Mesendoderm (in vitro differentiated cells): Measurements from ENCODE around the gene CNNM2.

Source experiments
- DNase-seq: peaks from one replicate; pipeline ENCODE4 v3.0.0; 2013
- H2AK5ac ChIP-seq: 2 replicates; pipeline ENCODE4 v1.6.1; 2013; ENCODE audit warnings: low read length, inconsistent platforms
- H2BK120ac ChIP-seq: 2 replicates; pipeline ENCODE4 v1.6.1; 2013; ENCODE audit warnings: low read depth, mild to moderate bottlenecking, low read length, moderate library complexity, mixed read lengths
- H2BK15ac ChIP-seq: replicated peaks from 2 replicates; pipeline ENCODE4 v1.6.1; 2013; ENCODE audit warnings: low read depth, mild to moderate bottlenecking, moderate library complexity
- H2BK5ac ChIP-seq: 2 replicates; pipeline ENCODE4 v1.6.1; 2013; ENCODE audit warnings: low read length, inconsistent platforms
- H3K18ac ChIP-seq: 2 replicates; pipeline ENCODE4 v1.6.1; 2013; ENCODE audit warnings: mild to moderate bottlenecking, low read length, mixed read lengths
- H3K23ac ChIP-seq: one replicate; pipeline ENCODE4 v1.6.1; 2013; ENCODE audit warnings: low read length
- H3K27ac ChIP-seq: 2 replicates; pipeline ENCODE4 v1.5.1; 2013; ENCODE audit warnings: low read depth, mild to moderate bottlenecking, inconsistent platforms, low read length, moderate library complexity
- H3K27me3 ChIP-seq: 2 replicates; pipeline ENCODE4 v1.6.1; 2013; ENCODE audit warnings: low read length, control low read depth, mild to moderate bottlenecking, inconsistent platforms; ENCODE audit not compliant: insufficient read depth, poor library complexity
- H3K36me3 ChIP-seq: 2 replicates; pipeline ENCODE4 v1.6.1; 2013; ENCODE audit warnings: low read length, inconsistent platforms; ENCODE audit not compliant: control insufficient read depth, insufficient read depth
- H3K4ac ChIP-seq: one replicate; pipeline ENCODE4 v1.6.1; 2013; ENCODE audit warnings: low read depth, mild to moderate bottlenecking, low read length, moderate library complexity
- H3K4me1 ChIP-seq: 2 replicates; pipeline ENCODE4 v1.6.1; 2013; ENCODE audit warnings: low read depth, low read length, inconsistent platforms; ENCODE audit not compliant: control insufficient read depth
- H3K4me2 ChIP-seq: 2 replicates; pipeline ENCODE4 v1.6.1; 2013; ENCODE audit warnings: low read length
- H3K4me3 ChIP-seq: 2 replicates; pipeline ENCODE4 v1.5.1; 2013; ENCODE audit warnings: mild to moderate bottlenecking, low read length
- H3K56ac ChIP-seq: one replicate; pipeline ENCODE4 v1.6.1; 2013; ENCODE audit warnings: low read length
- H3K79me1 ChIP-seq: 2 replicates; pipeline ENCODE4 v1.6.1; 2013; ENCODE audit warnings: low read length, inconsistent platforms
- H3K79me2 ChIP-seq: 2 replicates; pipeline ENCODE4 v1.6.1; 2013; ENCODE audit warnings: mild to moderate bottlenecking, low read length; ENCODE audit not compliant: control insufficient read depth, insufficient read depth
- H3K9ac ChIP-seq: 2 replicates; pipeline ENCODE4 v1.6.1; 2013; ENCODE audit warnings: low read length, inconsistent platforms
- H4K5ac ChIP-seq: one replicate; pipeline ENCODE4 v1.6.1; 2013; ENCODE audit warnings: low read length
- H4K8ac ChIP-seq: one replicate; pipeline ENCODE4 v1.6.1; 2013; ENCODE audit warnings: low read depth, mild to moderate bottlenecking, control low read depth, low read length, moderate library complexity
- WGBS: extraction: QIAGEN DNeasy Blood & Tissue Kit; methylation state at CpG from one replicate; pipeline ENCODE4 v1.1.7; 2013; ENCODE audit warnings: low lambda C conversion rate, missing lambda C conversion rate; ENCODE audit not compliant: insufficient coverage; ENCODE audit errors: extremely low coverage; 5-methylcytosine and 5-hydroxymethylcytosine counted together

The CNNM2 gene

DNA sequence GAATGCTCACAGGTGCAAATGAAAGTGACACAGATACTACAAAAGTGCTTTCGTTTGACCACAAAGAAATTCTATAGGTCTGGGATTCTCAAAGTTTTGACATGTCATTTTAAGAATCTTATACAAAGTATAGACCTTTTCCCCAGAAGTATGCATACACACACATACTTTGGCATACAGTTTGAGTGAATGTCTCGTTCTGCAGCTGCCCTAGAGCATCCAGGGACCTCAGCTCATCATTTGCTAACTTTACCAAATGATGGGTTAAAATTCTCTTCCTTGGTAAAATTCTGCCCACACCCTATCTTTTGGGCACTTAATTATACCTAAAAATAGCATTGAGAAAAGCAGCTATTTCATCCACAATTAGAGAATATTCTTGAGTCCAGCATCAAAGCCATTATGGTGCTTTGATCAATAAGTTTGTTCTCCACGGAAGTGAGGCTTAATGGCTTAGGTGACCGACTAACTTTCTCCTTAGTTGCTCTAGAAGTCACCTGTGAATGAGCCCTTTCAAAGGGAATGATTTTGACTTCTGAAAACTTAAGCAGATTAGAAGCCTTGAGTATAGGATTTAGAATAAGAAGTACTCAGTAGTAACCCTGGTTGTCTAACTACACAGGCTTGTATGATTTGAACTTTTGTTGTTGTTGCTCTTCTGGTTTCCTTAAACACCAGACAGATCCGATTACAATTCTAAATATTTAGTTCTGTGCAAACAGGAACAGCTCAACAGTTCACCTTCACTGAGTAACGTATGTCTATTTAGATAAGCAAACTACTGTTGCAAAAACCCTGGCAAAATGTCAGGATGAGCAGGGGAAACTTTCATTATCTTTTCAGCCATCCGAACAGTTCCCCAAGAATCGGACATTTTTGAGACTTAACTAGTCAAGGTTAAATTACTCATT is 70.6 kb downstream of the CNNM2 start:
- Histone ChIP-seq H3K23ac (no peak overlapping the region), H4K5ac (no peak overlapping the region), H3K9ac (no peak overlapping the region), H3K79me1 (no peaks in the 10 kb centered on the region), H3K4me2 (no peak overlapping the region), H2BK120ac (no peak overlapping the region), H3K18ac (no peak overlapping the region), H3K4me1 (no peaks in the 10 kb centered on the region), H2AK5ac (no peak overlapping the region), H3K27me3 (no peaks in the 10 kb centered on the region), H4K8ac (no peak overlapping the region), H3K56ac (no peak overlapping the region), H2BK15ac (no peak overlapping the region), H3K36me3 (no peaks in the 10 kb centered on the region), H3K4me3 (no peak overlapping the region), H3K27ac (no peak overlapping the region), H2BK5ac (no peak overlapping the region), H3K4ac (no peak overlapping the region), H3K79me2 (no peaks in the 10 kb centered on the region)
- DNase-seq = no peak
- no CpG with 5 or more reads among the region's 8 CpGs for WGBS

GRCh38 chr10:102994531-102995295 is 76.6 kb downstream of the CNNM2 start:
- Histone ChIP-seq H3K9ac (no peak overlapping the region), H3K27me3 (no peaks in the 10 kb centered on the region), H3K36me3 (no peaks in the 10 kb centered on the region)

DNA sequence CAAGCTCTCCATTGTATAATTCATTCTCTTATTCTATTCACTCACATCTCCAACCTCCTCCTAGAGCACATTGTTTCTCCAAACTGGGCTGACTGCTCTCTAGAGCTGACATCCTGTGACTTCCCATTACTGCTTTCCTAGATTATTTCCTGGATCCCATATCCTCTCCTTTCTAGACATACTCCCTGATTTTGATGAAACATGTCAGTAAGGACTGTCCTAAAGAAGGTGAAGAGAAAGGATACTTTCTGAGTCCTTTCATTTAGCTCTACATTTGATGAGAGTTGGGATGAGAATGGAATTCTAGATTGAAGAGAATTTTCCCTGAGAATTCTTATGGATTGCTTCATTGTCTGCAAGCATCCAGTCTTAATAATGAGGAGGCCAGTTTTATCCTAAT is 78.8 kb downstream of the CNNM2 start:
- Histone ChIP-seq H3K79me2 (no peaks in the 10 kb centered on the region), H4K5ac (no peak overlapping the region), H3K27me3 (no peaks in the 10 kb centered on the region), H3K4me1 (peaks cover 2% of the 10 kb centered on the region), H2AK5ac (no peak overlapping the region), H3K27ac (no peak overlapping the region), H3K9ac (no peak overlapping the region), H3K4me3 (no peak overlapping the region), H2BK120ac (no peak overlapping the region), H3K36me3 (no peaks in the 10 kb centered on the region), H3K23ac (no peak overlapping the region), H3K79me1 (no peaks in the 10 kb centered on the region), H3K4me2 (no peak overlapping the region), H3K18ac (no peak overlapping the region), H2BK15ac (no peak overlapping the region), H2BK5ac (no peak overlapping the region), H3K56ac (no peak overlapping the region), H4K8ac (no peak overlapping the region), H3K4ac (no peak overlapping the region)
- no peak for DNase-seq

More at GRCh38 chr10:102994531-102995295, 76.6 kb downstream of the CNNM2 start:
- no CpG with 5 or more reads among the region's 5 CpGs for WGBS
- no peak overlapping the region for H3K23ac ChIP-seq
- H3K4me1 ChIP-seq = peaks cover 2% of the 10 kb centered on the region
- no peak overlapping the region for H4K5ac ChIP-seq
- H2AK5ac ChIP-seq = no peak overlapping the region
- no peak overlapping the region for H2BK15ac ChIP-seq
- H3K79me1 ChIP-seq = no peaks in the 10 kb centered on the region
- H3K18ac ChIP-seq = no peak overlapping the region
- H3K56ac ChIP-seq = no peak overlapping the region
- H2BK5ac ChIP-seq = no peak overlapping the region
- H3K79me2 ChIP-seq = no peaks in the 10 kb centered on the region
- no peak overlapping the region for H2BK120ac ChIP-seq
- no peak overlapping the region for H3K4me2 ChIP-seq
- H3K27ac ChIP-seq = no peak overlapping the region
- DNase-seq = no peak
- no peak overlapping the region for H3K4ac ChIP-seq
- no peak overlapping the region for H4K8ac ChIP-seq
- H3K4me3 ChIP-seq = no peak overlapping the region

- Histone ChIP-seq H3K4ac (no peak overlapping the region), H3K4me3 (no peak overlapping the region), H2BK15ac (no peak overlapping the region), H3K56ac (no peak overlapping the region), H3K4me2 (no peak overlapping the region), H2BK120ac (no peak overlapping the region), H3K27ac (no peak overlapping the region), H2BK5ac (no peak overlapping the region), H3K79me1 (no peaks in the 10 kb centered on the region), H3K9ac (no peak overlapping the region), H4K8ac (no peak overlapping the region), H4K5ac (no peak overlapping the region), H3K18ac (no peak overlapping the region), H3K27me3 (no peaks in the 10 kb centered on the region), H3K4me1 (peaks cover 2% of the 10 kb centered on the region), H3K23ac (no peak overlapping the region), H2AK5ac (no peak overlapping the region), H3K36me3 (no peaks in the 10 kb centered on the region), H3K79me2 (no peaks in the 10 kb centered on the region)
- no CpG with 5 or more reads among the region's 1 CpG for WGBS
- peak; percentile 19 for DNase-seq
Measured at GRCh38 chr10:102997998-102998397, 79.9 kb downstream of the CNNM2 start.

DNA sequence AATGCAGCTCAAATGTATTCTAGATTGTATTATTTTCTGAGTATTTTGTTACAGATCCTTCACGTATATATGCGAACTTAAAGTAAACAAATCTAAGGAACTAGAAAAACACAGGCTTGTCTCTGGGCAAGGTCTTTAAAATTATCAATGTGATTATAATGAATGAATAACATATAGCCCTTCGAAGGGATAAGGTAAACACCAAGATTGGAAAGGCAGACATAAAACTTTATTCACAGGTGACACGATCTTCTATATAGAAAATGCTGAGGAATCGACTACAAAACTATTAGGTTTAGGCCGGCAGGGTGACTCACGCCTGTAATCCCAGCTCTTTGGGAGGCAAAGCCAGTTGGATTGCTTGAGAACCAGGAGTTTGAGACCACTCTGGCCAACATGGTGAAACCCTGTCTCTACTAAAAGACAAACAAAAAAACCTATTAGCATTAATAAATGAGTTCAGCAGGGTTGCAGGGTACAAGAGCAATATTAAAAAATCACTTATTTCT is 80.4 kb downstream of the CNNM2 start:
- no peak overlapping the region for H3K23ac ChIP-seq
- no peak overlapping the region for H2BK120ac ChIP-seq
- no peak overlapping the region for H3K4me2 ChIP-seq
- no peaks in the 10 kb centered on the region for H3K79me1 ChIP-seq
- H3K4ac ChIP-seq = no peak overlapping the region
- H3K27ac ChIP-seq = no peak overlapping the region
- peaks cover 2% of the 10 kb centered on the region for H3K4me1 ChIP-seq
- DNase-seq = peak; percentile 12
- no peak overlapping the region for H2BK15ac ChIP-seq
- H3K18ac ChIP-seq = no peak overlapping the region
- no peak overlapping the region for H2AK5ac ChIP-seq
- H3K56ac ChIP-seq = no peak overlapping the region
- H3K79me2 ChIP-seq = no peaks in the 10 kb centered on the region
- WGBS = no CpG with 5 or more reads among the region's 7 CpGs
- no peak overlapping the region for H2BK5ac ChIP-seq
- no peak overlapping the region for H3K4me3 ChIP-seq
- H4K8ac ChIP-seq = no peak overlapping the region
- H4K5ac ChIP-seq = no peak overlapping the region
- no peaks in the 10 kb centered on the region for H3K27me3 ChIP-seq
- no peak overlapping the region for H3K9ac ChIP-seq
- H3K36me3 ChIP-seq = no peaks in the 10 kb centered on the region
